B cell (primary cell): Measurements from ENCODE around the gene SIAH2. TPM values are rescaled to one million over a fixed set of nuclear protein-coding genes. Genes with fewer than 3 reads are reported as not detected.

ENCODE experiments used
- ATAC-seq: fragments of 200-7000 bp; cut with Tn5 transposase; one replicate; pipeline ENCODE4 v1.10.0; 2021; ENCODE audit warnings: low read depth, mild to moderate bottlenecking, moderate number of reproducible peaks, moderate library complexity
- CTCF ChIA-PET: fragments of 350-600 bp; sonication (Branson Sonifier 250); formaldehyde crosslinking; loops from one replicate; lab custom pipeline; 2021; ENCODE audit warnings: antibody characterized with exemption, inconsistent platforms; lab: Charles Lee
- POLR2A ChIA-PET: fragments of 350-600 bp; sonication (Branson Sonifier 250); formaldehyde crosslinking; loops from one replicate; lab custom pipeline; 2021; ENCODE audit warnings: antibody characterized with exemption; lab: Charles Lee
- DNase-seq: peaks from one replicate; pipeline ENCODE4 v3.0.0; 2013
- H2AFZ ChIP-seq: 2 replicates; pipeline ENCODE4 v1.6.1; 2012; ENCODE audit warnings: mild to moderate bottlenecking, low read depth, low read length; ENCODE audit not compliant: insufficient read depth, poor library complexity, severe bottlenecking
- H3K27ac ChIP-seq, 2 donors: 1 replicate in 1 of 2; 2 replicates in 1 of 2; pipeline ENCODE4 v1.5.1; 2012 to 2013; ENCODE audit warnings: low read length in 2 of 2, mild to moderate bottlenecking in 2 of 2, moderate library complexity in 1 of 2
- H3K27me3 ChIP-seq, 4 experiments: fragments of 200-600 bp in 1 of 4; sonication (generic) in 1 of 4; replicated peaks in 1 of 4; 1 replicate in 2 of 4; 2 replicates in 2 of 4; pipeline versions ENCODE4 v1.6.1 to v1.7.0; 2013 to 2016; ENCODE audit warnings: low read length in 3 of 4, mild to moderate bottlenecking in 2 of 4, mixed read lengths in 1 of 4, moderate library complexity in 1 of 4; ENCODE audit not compliant: insufficient read depth in 4 of 4, control insufficient read depth in 3 of 4; ENCODE audit errors: control extremely low read depth in 1 of 4
- H3K36me3 ChIP-seq, 2 experiments: replicated peaks in 1 of 2; 1 replicate in 1 of 2; 2 replicates in 1 of 2; pipeline versions ENCODE4 v1.6.1 to v1.7.1; 2013; ENCODE audit warnings: low read length in 1 of 2; ENCODE audit not compliant: insufficient read depth in 2 of 2, control insufficient read depth in 1 of 2; ENCODE audit errors: control extremely low read depth in 1 of 2, extremely low read depth in 1 of 2
- H3K4me1 ChIP-seq, 2 donors: fragments of 200-600 bp in 1 of 2; sonication (generic) in 1 of 2; 1 replicate in 1 of 2; 2 replicates in 1 of 2; pipeline versions ENCODE4 v1.5.1 to v1.6.1; 2013 to 2017; ENCODE audit warnings: low read length in 2 of 2; ENCODE audit not compliant: control insufficient read depth in 2 of 2, insufficient read depth in 2 of 2
- H3K4me2 ChIP-seq: replicated peaks from 2 replicates; pipeline ENCODE3; 2012; ENCODE audit warnings: mild to moderate bottlenecking, low read depth, low read length; ENCODE audit not compliant: poor library complexity, severe bottlenecking
- H3K4me3 ChIP-seq, 5 experiments: fragments of 200-600 bp in 1 of 5; sonication (generic) in 1 of 5; 1 replicate in 3 of 5; 2 replicates in 2 of 5; pipeline versions ENCODE4 v1.5.1 to v1.7.0; 2011 to 2016; ENCODE audit warnings: low read length in 4 of 5, mild to moderate bottlenecking in 4 of 5, low read depth in 2 of 5, control low read depth in 1 of 5, moderate library complexity in 1 of 5; ENCODE audit not compliant: insufficient read depth in 1 of 5; ENCODE audit errors: control extremely low read depth in 1 of 5, extremely low read depth in 1 of 5
- H3K79me2 ChIP-seq: fragments of 200-600 bp; sonication (generic); one replicate; pipeline ENCODE4 v1.6.0; 2016; ENCODE audit warnings: low read length; ENCODE audit not compliant: control insufficient read depth, insufficient read depth
- H3K9ac ChIP-seq: fragments of 200-600 bp; sonication (generic); 2 replicates; pipeline ENCODE4 v1.6.1; 2017; ENCODE audit warnings: mild to moderate bottlenecking, low read length, moderate library complexity
- H3K9me3 ChIP-seq, 3 donors: one replicate each; pipeline versions ENCODE4 v1.6.1 to v1.7.1; 2013; ENCODE audit warnings: low read length in 2 of 3; ENCODE audit not compliant: control insufficient read depth in 2 of 3, insufficient read depth in 1 of 3; ENCODE audit errors: control extremely low read depth in 1 of 3
- H4K20me1 ChIP-seq: 2 replicates; pipeline ENCODE4 v1.6.0; 2012; ENCODE audit warnings: mild to moderate bottlenecking, low read length; ENCODE audit not compliant: insufficient read depth, control insufficient read depth, poor library complexity, severe bottlenecking
- H3K27ac Mint-ChIP-seq: one replicate; pipeline ENCODE4 v1.8.0; 2021; ENCODE audit warnings: mixed read lengths
- H3K27me3 Mint-ChIP-seq: one replicate; pipeline ENCODE4 v1.8.0; 2021; ENCODE audit warnings: mixed read lengths
- H3K4me1 Mint-ChIP-seq: one replicate; pipeline ENCODE4 v1.8.0; 2021; ENCODE audit warnings: mixed read lengths
- H3K4me3 Mint-ChIP-seq: one replicate; pipeline ENCODE4 v1.8.0; 2021; ENCODE audit warnings: mixed read lengths
- H3K9me3 Mint-ChIP-seq: one replicate; pipeline ENCODE4 v1.8.0; 2022; ENCODE audit warnings: mixed read lengths; ENCODE audit not compliant: insufficient read depth
- CTCF ChIP-seq: fragments of 200-600 bp; IDR thresholded peaks from one replicate; pipeline ENCODE4 v1.8.0; 2022; ENCODE audit warnings: antibody characterized with exemption, mild to moderate bottlenecking
- EZH2 ChIP-seq: IDR thresholded peaks from 2 replicates; pipeline ENCODE4 v1.6.1; 2012; ENCODE audit warnings: borderline replicate concordance, low read depth, mild to moderate bottlenecking, moderate library complexity, low read length; ENCODE audit not compliant: insufficient read depth, poor library complexity, severe bottlenecking
- WGBS: methylation state at CpG from one replicate; pipeline ENCODE4 v1.1.5; 2013; ENCODE audit warnings: missing lambda C conversion rate; ENCODE audit not compliant: insufficient coverage; 5-methylcytosine and 5-hydroxymethylcytosine counted together
- intact Hi-C: fragments of 100-400 bp; cut with micrococcal nuclease; formaldehyde crosslinking; loops from one replicate; pipeline ENCODE4 v1.10.0; 2022
- polyA plus RNA-seq: library from polyadenylated mRNA; depleted of rRNA; stranded (reverse); fragments of >200 nt; gene quantifications from 2 replicates; pipeline ENCODE4 v1.2.3, GENCODE V29; 2012
- total RNA-seq, 2 donors: library from RNA; stranded (reverse); fragments of 120-200 nt in 1 of 2; gene quantifications; 1 replicate in 1 of 2; 2 replicates in 1 of 2; pipeline versions ENCODE4 v1.2.3 to v1.2.4, GENCODE V29; 2013 to 2022

The SIAH2 gene
- total and polyA plus RNA-seq, 2 donors (not counting 1 experiment from before 2014, with no cell fraction given) = 22.3 to 83.4 TPM

- POLR2A ChIA-PET = no interaction called here
- TF ChIP-seq EZH2 (no peak), CTCF (no peak)
- Histone ChIP-seq H3K4me3 (peak overlapping the region; percentile 74 to 90 (median 86)), H3K27me3 (no peaks in the 10 kb centered on the region), H3K4me2 (peak overlapping the region; percentile 92), H4K20me1 (peaks cover 34% of the 10 kb centered on the region), H2AFZ (peak overlapping the region; percentile 13), H3K9me3 (no peaks in the 10 kb centered on the region), H3K79me2 (peaks cover 70% of the 10 kb centered on the region), H3K9ac (peak overlapping the region; percentile 95), H3K36me3 (peaks cover 0 to 8% of the 10 kb centered on the region in 2 experiments), H3K27ac (peak overlapping the region; percentile 75 to 95), H3K4me1 (peaks cover 41 to 43% of the 10 kb centered on the region in 2 donors)
- Mint-ChIP-seq H3K27me3 (no peaks in the 10 kb centered on the region), H3K4me1 (peaks cover 64% of the 10 kb centered on the region), H3K4me3 (peak overlapping the region; percentile 96), H3K9me3 (no peaks in the 10 kb centered on the region), H3K27ac (peak overlapping the region; percentile 87)
- peak; percentile 32 for DNase-seq
- WGBS = 100% methylated on average over 1 of the region's 2 CpGs
- CTCF ChIA-PET = interaction anchor here (2.9 kb wide), 1 partner anchor 38 kb away, joined by 14 read pairs; no protein-coding TSS in a partner anchor
- no peak for ATAC-seq
- intact Hi-C loops = loop anchor here (5.0 to 10.0 kb wide), 4 partner anchors 325 to 1442 kb away; partner anchors contain the start of genes MED12L, P2RY12 and PFN2
These were observed 3.0 kb downstream of the SIAH2 start for GRCh38 chr3:150759947-150760346.

GRCh38 chr3:150759319-150759718 is 3.6 kb downstream of the SIAH2 start:
- peaks cover 0 to 8% of the 10 kb centered on the region in 2 experiments for H3K36me3 ChIP-seq
- peak overlapping the region; percentile 95 for H3K9ac ChIP-seq
- Mint-ChIP-seq H3K27ac (peak overlapping the region; percentile 87), H3K4me1 (peaks cover 62% of the 10 kb centered on the region), H3K27me3 (no peaks in the 10 kb centered on the region), H3K9me3 (no peaks in the 10 kb centered on the region), H3K4me3 (peak overlapping the region; percentile 96)
- intact Hi-C loops = no loop called here
- peaks cover 36 to 43% of the 10 kb centered on the region in 2 donors for H3K4me1 ChIP-seq
- peak overlapping the region; percentile 92 for H3K4me2 ChIP-seq
- H3K4me3 ChIP-seq = peak overlapping the region in 1 of 5 experiments; percentile 90
- TF ChIP-seq EZH2 = no peak
- H4K20me1 ChIP-seq = peaks cover 38% of the 10 kb centered on the region
- ChIA-PET POLR2A (no interaction called here), CTCF (interaction anchor here (2.9 kb wide), 1 partner anchor 38 kb away, joined by 14 read pairs; no protein-coding TSS in a partner anchor)
- H3K27me3 ChIP-seq = no peaks in the 10 kb centered on the region
- H3K27ac ChIP-seq = peak overlapping the region; percentile 75 to 95
- ATAC-seq = no peak
- H3K79me2 ChIP-seq = peaks cover 75% of the 10 kb centered on the region
- peak overlapping the region; percentile 13 for H2AFZ ChIP-seq
- no peaks in the 10 kb centered on the region for H3K9me3 ChIP-seq
- no peak for DNase-seq
- 80% methylated on average over 1 of the region's 3 CpGs for WGBS
